T-helper 2 cell (primary cell): ENCODE data around the gene TPM3.
"Not testable (repeated sequence)": the region's sequence is repeated elsewhere in the genome, so short reads cannot be mapped to it uniquely, and the experiment has no call there.

Source experiments
- DNase-seq, 5 experiments: peaks; one replicate each; pipeline versions ENCODE4 v3.0.0 to v3.0.0-alpha.2; 2012 to 2022
- total RNA-seq, 2 donors: gene quantifications; one replicate each; lab custom pipeline; 2026; lab: John Stamatoyannopoulos, UW

Gene TPM3
- 510 to 523 reads per million in 2 donors for total RNA-seq

DNA sequence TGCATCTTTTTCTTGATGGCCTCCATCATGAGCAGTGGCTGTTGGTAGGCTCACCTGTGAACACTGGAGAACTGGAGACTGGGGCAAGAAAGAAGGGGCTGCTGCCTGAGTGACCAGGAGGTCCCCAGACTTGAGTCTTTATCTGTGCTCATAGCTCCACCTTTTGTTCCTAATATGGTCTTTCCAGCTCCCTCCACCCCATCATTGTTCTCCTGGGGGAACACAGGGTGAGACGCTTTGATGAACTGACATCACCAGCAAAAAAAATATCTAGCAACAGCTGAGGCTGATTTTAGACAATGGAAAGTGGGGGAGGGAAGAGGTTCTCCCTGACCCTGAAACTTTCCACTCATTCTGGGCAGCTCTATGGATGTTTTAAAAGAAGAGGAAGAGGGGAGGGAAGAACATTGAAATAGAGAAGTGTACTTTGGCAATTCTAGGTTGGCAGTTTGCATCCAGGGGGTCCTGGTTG is at the start of gene TPM3:
TSS of gene TPM3 (minus strand) at position 111 of the 472 bp plus-strand sequence. CDS start at position 29, 82 bp downstream.
- no peak for DNase-seq

DNA sequence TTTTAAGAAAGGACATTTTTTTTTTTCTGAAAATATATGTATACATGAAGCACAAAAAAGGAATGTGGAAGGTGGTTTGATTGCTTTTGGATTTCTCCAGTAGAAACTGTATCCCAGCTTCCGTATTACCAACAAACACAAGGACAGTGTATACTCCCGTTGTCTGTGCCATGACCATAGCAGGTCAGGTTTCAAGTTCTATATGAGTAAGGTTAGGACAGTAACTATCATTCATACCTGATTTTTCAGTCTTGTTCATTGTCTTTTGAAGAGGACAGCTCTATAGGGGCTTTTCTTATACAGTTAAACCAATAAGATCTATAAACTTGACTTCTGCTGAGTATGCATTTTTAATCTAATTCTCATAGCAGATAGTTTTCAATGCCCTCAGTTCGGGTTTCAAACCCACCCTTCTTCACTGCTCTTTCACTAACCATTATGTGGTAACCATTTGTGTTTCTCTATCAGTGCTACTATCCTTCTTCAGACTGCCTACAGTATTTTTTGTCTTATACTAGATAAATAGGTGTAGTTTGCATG is 48.5 kb upstream of the TPM3 start:
- no peak for DNase-seq

DNA sequence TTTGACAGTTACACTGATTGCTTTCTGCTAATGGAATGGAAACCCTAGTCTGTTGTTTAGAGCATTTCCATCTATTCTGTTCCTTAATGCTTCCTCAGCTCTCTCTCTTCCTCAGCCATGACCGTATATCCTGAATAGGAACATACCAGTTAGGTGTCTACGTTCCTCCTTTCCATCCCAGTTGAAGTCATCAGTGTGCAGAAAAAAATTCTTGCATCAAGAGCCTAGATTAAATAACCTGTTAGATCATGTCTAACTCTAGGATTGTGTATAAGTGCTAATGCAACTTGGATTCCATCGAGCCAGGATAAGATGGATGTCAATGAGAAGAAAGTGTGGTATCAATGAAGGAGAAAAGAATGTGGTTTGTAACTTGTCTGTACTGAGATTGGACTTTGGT is 47.6 kb upstream of the TPM3 start:
- no peak for DNase-seq

DNA sequence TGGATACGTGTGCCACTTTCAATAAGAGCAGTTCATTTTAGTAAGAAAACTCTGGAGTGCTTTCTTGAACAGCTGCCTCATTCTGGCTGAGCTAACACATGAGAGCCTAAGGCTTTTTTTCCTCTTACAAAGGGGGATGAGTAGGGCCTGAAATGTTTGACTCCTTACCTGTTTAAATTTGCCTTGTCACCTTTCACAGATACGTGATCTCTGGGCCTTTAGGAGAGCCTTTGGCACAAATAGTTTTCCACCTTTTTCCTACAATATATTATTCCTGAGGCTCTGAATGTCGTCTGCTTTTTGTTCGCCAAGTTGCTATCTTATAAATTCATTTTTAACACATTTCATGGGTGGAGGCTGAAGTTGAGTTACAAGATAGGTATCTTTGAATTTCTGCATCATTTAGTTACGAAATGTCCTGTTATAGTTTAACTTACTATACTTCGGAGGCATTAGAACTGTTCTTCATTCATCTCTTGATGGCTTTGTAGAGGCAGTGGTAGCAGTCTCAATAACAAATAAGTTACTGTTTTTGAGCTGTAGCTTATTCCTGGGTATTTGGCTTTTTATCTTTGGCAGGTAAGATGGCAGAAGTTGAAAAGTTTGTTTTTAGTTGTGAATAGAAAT is 46.1 kb upstream of the TPM3 start:
- DNase-seq: no peak

DNA sequence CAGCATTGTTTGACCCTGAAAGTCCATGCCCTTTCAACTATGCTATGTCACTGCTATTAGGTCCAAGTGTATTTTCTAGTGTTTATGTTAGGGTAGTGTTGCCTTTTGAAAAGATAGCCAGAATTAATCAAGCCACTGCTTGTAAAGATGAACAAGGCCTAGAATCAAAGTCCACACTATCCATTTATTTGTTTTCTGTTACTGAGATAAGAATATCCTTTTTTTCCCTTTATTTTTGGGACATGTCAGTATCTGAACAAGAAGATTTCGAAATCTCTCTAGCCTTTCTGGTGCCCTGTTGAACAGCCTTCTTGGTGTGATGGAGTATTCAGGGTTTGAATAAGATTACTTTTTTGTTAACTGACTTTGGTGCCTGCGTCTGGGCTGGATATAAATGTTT is 45.5 kb upstream of the TPM3 start:
- DNase-seq: no peak

DNA sequence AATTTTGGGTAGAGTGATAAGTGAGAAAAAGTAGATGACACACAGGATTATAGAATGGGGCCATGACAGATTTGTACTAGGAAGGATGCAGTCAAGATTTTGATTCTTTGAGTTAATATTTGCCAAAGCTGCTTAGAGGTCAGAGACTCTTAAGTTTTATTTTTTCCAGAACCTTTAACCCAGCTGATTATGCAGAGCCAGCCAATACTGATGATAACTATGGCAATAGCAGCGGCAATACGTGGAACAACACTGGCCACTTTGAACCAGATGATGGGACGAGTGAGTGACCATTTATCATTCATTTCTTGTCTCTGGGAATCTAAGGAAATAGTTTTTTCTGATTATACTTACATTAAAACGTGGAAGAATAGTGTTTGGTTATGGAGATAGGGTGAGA is 45.0 kb upstream of the TPM3 start:
- DNase-seq: no peak

DNA sequence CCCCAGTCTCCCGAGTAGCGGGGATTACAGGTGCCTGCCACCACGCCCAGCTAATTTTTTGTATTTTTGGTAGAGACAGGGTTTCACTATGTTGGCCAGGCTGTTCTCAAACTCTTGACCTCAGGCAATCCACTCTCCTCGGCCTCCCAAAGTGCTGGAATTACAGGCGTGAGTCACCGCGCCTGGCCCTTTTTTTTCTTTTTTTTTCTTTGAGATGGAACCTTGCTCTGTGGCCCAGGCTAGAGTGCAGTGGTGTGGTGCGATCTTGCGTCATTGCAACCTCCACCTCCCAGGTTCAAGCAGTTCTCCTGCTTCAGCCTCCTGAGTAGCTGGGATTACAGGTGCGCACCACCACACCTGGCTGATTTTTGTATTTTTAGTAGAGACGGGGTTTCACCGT is 41.2 kb upstream of the TPM3 start:
- not testable (repeated sequence) for DNase-seq

DNA sequence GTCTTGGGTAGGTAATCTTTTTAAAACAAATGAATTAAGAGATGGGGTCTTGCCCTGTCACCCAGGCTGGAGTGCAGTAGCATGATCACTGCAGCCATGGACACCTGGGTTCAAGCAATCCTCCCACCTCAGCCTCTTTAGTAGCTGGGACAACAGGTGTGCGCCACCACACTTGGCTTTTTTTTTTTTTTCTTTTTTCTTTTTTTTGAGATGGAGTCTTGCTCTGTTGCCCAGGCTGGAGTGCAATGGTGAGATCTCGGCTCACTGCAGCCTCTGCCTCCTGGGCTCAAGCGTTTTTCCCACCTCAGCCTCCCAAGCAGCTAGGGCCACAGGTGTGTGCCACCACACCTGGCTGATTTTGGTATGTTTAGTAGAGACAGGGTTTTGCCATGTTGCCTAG is 39.2 kb upstream of the TPM3 start:
- DNase-seq: not testable (repeated sequence)

DNA sequence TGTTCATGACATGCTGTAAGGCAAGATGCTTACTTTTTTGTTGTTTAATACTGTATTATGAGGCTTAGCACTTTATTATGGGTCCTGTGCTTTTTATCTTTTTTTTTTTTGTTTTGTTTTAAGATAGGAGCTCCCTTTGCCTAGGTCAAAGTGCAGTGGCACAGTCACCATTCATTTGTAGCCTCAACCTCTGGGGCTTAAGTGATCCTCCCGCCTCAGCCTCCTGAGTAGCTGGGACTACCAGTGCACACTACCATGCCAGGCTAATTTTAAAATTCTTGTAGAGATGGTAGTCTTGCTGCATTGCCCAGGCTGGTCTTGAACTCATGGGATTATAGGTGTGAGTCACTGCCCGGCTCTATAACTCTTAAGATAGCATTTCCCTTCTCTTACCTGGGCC is 33.5 kb upstream of the TPM3 start:
- DNase-seq: no peak

DNA sequence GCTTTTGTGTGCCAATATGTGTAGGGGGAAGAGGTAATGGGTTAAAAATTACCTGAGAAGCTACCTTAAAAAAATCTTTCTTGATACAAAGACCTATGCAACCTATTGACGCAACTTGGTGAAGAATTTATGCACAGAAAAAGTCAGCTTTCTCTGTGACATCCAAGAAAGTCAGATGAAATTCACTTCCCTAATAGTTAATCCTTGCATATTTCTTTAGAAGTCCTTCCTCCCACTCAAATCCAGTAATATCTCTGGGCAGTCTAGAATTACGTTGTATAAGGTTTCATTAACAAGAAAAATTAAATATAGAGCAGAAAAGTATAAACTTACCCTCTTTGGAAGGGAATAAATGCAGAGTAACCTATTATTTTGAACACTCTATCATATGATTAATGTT is 31.7 kb upstream of the TPM3 start:
- no peak for DNase-seq

DNA sequence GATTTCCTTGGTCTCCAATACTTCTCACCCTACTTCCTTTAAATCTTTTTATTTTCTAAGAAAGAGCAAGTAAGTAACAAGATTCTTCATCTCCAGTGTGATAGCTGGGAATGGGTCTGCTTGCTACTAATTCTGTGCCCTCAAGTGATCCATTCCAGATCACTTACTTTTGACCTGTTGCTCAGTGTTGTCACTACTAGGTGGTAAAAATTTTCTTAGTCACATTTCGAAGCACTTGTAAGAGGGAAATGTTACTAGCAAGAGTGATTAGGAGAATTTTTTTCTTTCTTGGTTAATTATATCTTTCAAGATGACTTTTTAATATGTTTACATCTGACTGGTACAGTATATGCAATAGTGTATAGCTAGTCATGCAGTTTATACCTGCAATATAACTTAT is 31.0 kb upstream of the TPM3 start:
- no peak for DNase-seq

DNA sequence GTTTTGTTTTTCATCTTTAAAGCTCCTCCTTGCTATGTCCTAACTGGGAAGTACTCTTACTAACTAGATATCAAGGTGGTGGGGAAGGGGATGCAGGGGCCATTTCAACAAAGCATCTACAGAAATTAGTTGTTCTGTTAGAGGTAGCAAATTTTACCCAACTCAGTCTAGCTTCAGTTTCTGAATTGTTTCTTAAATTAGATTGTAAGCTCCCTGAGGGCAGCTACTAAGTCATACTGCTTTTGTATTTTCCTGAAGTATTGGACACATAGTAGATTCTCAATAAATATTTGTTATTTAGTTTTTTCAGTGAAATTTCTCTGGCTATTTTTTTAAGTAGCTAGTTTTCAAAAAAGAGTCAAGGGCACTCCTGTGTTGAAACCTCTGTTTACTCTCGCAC is 30.6 kb upstream of the TPM3 start:
- DNase-seq: no peak

DNA sequence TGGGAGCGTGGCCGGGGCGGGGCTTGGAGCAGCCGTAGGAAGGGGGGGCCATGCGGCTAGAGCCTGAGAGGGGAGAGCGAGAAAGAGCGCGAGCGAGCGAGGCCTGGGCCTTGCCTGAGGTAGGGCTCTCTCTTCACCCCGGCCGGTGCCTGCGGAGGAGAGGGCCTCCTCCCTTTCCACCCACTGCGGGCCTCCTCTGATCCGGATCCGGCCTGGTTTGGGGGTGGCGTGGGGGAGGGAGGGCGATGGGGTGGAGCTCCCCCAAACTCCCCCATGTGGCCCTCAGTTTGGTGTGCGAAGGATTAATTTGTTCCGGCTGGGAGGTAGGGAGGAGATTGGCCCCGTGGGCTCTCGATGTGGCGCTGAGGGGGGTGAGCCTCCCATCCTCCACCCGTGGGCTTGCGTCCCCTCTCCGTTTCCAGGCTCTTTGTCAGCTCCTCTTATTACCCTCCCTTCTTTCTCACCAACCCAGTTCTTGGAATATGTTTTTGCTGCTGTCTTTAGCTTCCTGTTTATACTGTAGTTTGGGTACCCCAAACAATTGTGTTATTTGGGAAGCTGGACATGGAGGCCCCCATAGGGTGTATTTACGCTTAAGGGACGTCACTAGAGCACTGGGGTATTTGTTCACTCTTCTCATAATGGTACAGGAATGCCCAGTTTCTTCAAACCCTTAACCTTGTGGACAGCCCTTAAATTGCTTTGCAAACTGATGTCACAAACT is 29.5 kb upstream of the TPM3 start:
- peak; percentile 52 to 81 (median 67) for DNase-seq

DNA sequence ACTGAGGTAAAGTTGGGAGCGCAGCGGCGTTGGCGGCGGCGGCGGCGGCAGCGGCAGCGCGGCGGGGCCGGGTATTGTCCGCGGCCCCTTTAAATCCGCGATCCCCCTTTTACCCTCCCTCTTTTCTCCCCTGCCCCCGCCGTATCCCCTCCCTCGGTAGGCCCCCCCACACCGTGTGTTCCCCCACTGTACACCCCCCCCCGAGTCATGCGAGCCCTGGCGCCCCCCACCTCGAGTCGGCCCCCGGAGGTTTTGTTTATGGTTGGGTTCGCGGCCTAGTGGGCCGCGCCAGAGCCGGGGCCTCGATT is 29.0 kb upstream of the TPM3 start:
- no peak for DNase-seq

DNA sequence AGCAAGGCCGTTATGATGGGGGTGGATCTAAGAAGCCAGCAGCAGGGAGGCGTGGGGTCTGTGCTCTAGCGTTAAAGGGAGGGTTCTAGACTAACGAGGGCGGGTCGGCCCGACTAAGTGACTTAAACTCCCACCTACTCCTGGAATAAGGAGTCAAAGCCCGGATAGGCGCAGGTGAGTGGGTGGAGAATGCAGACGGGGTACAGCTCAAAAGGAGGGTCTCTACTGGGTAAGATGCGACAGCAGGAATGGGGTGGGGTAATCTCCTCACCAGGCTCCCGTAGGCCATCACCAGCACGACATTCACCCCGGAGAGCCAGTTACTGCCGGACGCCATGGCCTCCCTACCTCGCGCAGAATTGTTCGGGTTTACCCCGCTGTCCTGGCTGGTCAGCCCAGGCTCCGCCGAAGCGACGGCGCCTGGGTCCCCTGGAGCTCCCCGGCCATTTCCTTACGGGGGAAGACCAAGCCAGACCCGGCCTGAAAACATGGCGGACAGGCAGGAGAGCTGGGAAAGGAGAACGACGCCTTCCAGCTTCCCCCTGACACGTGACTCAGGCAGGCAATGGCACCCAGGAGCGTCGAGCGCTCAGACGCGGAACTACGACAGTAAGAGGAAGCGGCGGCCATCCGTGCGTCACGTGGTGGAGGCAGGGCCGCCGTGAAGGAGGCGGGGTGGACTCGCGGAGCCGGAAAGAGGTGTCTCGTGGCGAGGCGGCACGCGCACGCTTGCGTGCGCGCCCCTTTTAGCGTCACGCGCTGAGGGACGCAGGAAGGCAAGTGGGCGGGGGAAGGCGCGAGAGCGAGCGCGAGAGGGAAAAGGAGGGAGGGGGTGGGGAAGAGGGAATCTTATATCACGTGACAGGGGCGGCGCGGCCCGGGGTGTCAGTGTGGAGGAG is 28.4 kb upstream of the TPM3 start, which contains the start of gene UBAP2L:
TSS of gene UBAP2L (plus strand) at position 885 of the 899 bp plus-strand sequence. CDS start 4,169 bp downstream, outside the sequence.
- peak; percentile 97 to 100 (median 98) for DNase-seq

DNA sequence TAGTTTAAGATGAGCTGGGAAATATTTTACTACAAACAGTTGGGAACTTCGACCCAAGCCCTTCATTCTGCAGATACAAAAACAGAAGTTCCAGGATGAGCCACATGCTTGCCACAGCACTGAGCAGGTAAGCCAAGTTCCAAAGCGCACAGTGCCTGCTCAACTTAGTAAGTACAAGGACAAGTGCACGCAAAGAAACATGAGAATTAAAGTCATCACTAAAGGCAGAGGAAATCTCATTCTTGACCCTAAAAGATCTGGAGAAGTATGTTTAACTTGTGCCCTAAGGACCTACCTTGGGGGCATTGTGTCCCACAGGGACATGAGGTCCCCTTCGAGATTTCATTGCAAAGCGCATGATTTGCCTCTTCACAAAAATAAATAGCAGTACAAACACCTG is 27.6 kb upstream of the TPM3 start:
- peak in 1 of 5 experiments; percentile 24 for DNase-seq

DNA sequence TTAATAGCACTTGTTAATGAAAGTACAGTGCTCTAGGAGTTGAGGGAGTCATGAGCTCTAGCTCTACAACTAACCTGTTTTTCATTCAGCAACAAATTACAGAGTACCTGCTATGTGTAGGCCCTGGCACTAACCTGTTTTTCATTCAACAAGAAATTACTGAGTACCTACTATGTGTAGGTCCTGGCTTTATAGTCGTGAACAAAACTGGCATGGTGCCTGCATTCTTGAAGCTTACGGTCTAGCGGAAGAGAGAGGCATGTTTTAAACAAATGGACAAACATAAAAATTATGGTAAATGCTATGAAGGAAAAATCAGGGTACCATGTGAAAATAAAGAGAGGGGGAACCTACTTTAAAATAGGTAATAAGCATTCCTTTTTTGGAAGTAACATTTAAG is 26.6 kb upstream of the TPM3 start:
- DNase-seq: no peak

DNA sequence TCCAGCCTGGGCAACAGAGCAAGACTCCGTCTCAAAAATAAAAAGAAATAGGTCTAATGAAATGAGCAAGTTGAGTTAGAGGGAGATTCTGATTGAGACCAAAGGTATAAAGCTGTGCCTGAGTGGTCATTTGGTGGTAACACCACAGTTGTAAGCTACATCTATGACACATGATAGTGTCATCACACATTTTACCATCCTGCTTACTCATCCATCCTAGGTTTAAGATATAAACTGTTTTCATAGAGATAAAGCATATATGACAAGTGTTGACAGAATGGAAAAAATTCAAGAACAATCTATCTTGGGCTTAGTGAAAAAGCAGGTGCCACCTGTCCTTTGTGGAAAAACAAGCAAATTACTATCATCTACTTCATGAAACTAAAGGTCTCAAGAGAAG is 21.4 kb upstream of the TPM3 start:
- DNase-seq: no peak

DNA sequence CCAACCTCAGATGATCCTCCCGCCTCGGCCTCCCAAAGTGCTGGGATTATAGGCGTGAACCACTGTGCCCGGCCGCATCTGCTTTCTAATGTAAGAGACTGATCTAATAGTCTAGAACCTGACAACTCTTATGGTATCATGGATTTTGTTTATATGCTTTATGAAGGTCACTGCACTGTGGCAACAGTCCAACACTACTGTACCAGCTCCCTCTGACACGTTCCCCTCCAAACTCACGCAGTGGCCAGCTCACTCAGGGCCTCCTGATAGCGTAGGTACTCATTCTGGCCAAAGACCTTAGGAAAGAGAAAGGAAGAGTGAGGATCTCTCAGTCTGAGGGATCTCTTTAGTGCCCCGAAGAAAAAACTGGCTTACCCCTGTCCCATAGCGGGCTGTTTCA is 20.2 kb upstream of the TPM3 start:
- DNase-seq: no peak

DNA sequence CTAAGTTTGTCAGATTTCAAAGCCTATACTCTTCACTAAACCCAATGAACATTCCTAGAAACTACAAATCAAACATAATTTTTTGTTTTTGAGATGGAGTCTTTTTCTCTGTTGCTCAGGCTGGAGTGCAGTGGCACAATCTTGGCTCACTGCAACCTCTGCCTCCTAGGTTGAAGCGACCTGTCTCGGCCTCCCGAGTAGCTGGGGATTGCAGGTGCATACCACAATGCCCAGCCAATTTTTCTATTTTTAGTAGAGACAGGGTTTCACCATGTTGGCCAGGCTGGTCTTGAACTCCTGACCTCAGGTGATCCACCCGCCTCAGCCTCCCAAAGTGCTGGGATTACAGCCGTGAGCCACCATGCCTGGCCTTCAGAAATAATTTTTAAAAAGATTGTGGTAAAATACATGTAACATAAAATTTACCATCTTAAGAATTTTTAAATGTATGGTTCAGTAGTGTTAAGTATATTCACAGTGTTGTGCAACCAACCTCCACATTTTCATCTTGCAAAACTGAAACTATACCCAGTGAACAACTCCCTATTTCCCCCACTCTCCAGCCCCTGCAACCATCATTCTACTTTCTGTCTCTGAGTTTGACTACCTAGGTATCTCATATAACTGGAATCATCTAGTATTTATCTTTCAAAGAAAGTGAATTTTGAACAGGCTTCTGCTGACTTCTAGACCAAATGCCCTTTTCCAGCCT is 16.9 kb upstream of the TPM3 start:
- DNase-seq: no peak

DNA sequence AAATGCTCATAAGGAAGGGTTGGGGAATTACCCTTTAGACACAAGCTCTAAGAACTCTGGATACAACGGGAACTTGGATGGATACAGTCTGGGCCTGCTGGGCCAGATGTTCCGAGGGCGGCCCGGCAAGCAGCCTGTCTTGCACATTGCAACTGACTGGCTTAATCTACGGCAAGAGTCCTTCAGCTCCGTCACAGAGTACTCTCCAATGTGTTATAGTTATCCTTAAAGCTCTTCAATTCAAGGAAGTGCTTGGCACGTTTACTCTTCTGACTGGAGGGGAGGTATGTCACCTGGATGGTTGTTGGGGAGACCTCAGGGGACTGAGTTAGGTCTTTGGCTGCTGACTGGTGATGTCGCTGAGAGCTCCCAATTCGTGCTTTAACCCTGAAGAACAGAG is 15.4 kb upstream of the TPM3 start:
- no peak for DNase-seq

DNA sequence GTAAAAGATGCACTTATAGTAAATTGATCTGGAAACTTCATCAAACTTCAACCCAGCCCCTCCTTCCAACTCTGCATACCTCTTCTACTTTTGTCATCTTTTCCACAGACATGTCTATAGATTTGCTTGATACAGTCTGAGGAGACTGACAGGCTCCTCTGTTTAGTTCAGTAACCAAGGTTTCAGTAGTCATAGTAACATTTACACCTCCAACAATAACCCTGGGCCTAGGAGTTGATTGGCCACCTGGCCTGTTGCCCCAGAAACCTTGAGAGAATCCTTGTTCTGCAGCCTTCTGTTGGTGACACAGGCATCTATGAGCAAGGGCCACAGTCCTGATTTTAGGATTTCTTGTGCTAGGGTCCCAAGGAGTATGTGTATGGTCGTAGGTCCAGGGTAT is 14.3 kb upstream of the TPM3 start, which contains the start of gene CFAP141:
TSS of gene CFAP141 (minus strand) at position 138 of the 400 bp plus-strand sequence. CDS start at position 112, 26 bp downstream.
- DNase-seq: peak in 1 of 5 experiments; percentile 36
